Testis (tissue), 3 donors: ENCODE data around the gene CLIP4. TPM values are rescaled to one million over a fixed set of nuclear protein-coding genes. Genes with fewer than 3 reads are reported as not detected.

ENCODE experiments used
- DNase-seq: peaks from one replicate; pipeline ENCODE4 v3.0.0-alpha.2; 2019
- H3K27ac ChIP-seq, 2 donors: fragments of 200-600 bp; sonication (generic); one replicate each; pipeline ENCODE4 v1.5.1; 2019
- H3K27me3 ChIP-seq: fragments of 200-600 bp; sonication (generic); one replicate; pipeline ENCODE4 v1.5.1; 2019
- H3K36me3 ChIP-seq: fragments of 200-600 bp; sonication (generic); one replicate; pipeline ENCODE4 v1.5.1; 2017; ENCODE audit warnings: low read depth; ENCODE audit errors: missing control alignments
- H3K4me1 ChIP-seq: fragments of 200-600 bp; sonication (generic); one replicate; pipeline ENCODE4 v1.5.1; 2019
- H3K4me3 ChIP-seq, 2 donors: fragments of 200-600 bp; sonication (generic); one replicate each; pipeline ENCODE4 v1.5.1; 2017 to 2019
- H3K9me3 ChIP-seq: fragments of 200-600 bp; sonication (generic); one replicate; pipeline ENCODE4 v1.5.1; 2017
- CTCF ChIP-seq, 3 experiments: fragments of 450-650 bp in 2 of 3; fragments of 200-600 bp in 1 of 3; sonication (generic) in 1 of 3; IDR thresholded peaks; one replicate each; pipeline ENCODE4 v1.5.1; 2016 to 2019; ENCODE audit warnings: antibody characterized with exemption in 3 of 3, mild to moderate bottlenecking in 2 of 3, moderate library complexity in 1 of 3
- POLR2A ChIP-seq: fragments of 450-650 bp; IDR thresholded peaks from one replicate; pipeline ENCODE4 v1.6.1; 2017; ENCODE audit warnings: antibody characterized with exemption, mild to moderate bottlenecking, moderate library complexity
- WGBS, 2 donors: methylation state at CpG; one replicate each; pipeline ENCODE4 v1.1.5; 2018; 5-methylcytosine and 5-hydroxymethylcytosine counted together
- intact Hi-C: fragments of 100-400 bp; cut with DNase I; formaldehyde crosslinking; loops from one replicate; pipeline ENCODE4 v1.15.1; 2023; ENCODE audit warnings: low total_unique reads
- polyA plus RNA-seq: library from polyadenylated mRNA; stranded (reverse); fragments of 350-450 nt; fragmentation: Illumina TruSeq; extraction: RNeasy Lipid Tissue Mini Kit (QIAGEN cat#74804); gene quantifications from one replicate; pipeline ENCODE4 v1.2.3, GENCODE V29; 2014; ENCODE audit warnings: low read depth, low replicate concordance; ENCODE audit not compliant: insufficient read depth
- total RNA-seq, 2 donors: library from RNA; depleted of rRNA; stranded (reverse); fragments of >200 nt; gene quantifications; one replicate each; pipeline ENCODE4 v1.2.3, GENCODE V29; 2016

CLIP4 gene
- total and polyA plus RNA-seq, 3 donors from 2014 or later: 38.2 to 54.3 (median 43.1) TPM

DNA sequence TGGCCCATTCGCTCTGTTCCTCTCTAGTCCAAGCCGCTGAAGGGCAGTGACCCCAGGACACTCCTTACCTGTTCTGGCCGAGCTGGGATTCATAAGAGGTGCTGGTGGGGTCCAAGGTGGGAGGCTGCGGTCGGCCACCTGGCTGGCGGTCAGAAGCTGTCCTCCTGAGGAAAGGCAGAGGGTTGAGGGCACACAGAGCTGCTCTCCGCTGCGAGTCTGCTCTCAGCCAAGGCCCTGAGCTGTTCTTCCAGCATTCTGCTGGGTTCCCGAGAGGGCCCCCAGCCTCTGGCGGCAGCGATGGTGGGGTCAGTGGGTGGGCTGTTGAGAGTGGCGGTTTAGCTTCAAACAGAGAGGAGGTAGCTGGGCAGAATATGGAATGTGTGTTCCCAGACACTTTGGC lies 44.7 kb upstream of the CLIP4 start:
- H3K27ac ChIP-seq: no peak overlapping the region
- no peak overlapping the region for H3K4me3 ChIP-seq
- intact Hi-C loops: no loop called here
- no peaks in the 10 kb centered on the region for H3K27me3 ChIP-seq
- H3K4me1 ChIP-seq: peaks cover 11% of the 10 kb centered on the region
- H3K9me3 ChIP-seq: no peaks in the 10 kb centered on the region
- H3K36me3 ChIP-seq: no peaks in the 10 kb centered on the region
- DNase-seq: no peak
- 43 to 62% methylated on average over 12 of the region's 12 CpGs for WGBS, 2 donors
- TF ChIP-seq POLR2A (no peak), CTCF (IDR thresholded peaks at IDR 0.05) (no peak)

- Histone ChIP-seq H3K36me3 (no peaks in the 10 kb centered on the region), H3K4me1 (peaks cover 11% of the 10 kb centered on the region), H3K4me3 (no peak overlapping the region), H3K27me3 (no peaks in the 10 kb centered on the region), H3K27ac (no peak overlapping the region), H3K9me3 (no peaks in the 10 kb centered on the region)
- no peak for DNase-seq
- intact Hi-C loops: no loop called here
- TF ChIP-seq POLR2A (no peak), CTCF (IDR thresholded peaks at IDR 0.05) (no peak)
- WGBS, 2 donors: 64 to 70% methylated on average over 5 to 18 of the region's 19 CpGs
Observed at GRCh38 chr2:29071032-29071975, 43.9 kb upstream of the CLIP4 start.

GRCh38 chr2:29072251-29072650 lies 43.0 kb upstream of the CLIP4 start:
- Histone ChIP-seq H3K27ac (no peak overlapping the region), H3K36me3 (no peaks in the 10 kb centered on the region), H3K9me3 (no peaks in the 10 kb centered on the region), H3K4me3 (no peak overlapping the region), H3K27me3 (no peaks in the 10 kb centered on the region), H3K4me1 (peaks cover 11% of the 10 kb centered on the region)
- TF ChIP-seq POLR2A (no peak), CTCF (IDR thresholded peaks at IDR 0.05) (no peak)
- WGBS, 2 donors: 80 to 93% methylated on average over 6 to 8 of the region's 8 CpGs
- no peak for DNase-seq
- intact Hi-C loops: no loop called here

DNA sequence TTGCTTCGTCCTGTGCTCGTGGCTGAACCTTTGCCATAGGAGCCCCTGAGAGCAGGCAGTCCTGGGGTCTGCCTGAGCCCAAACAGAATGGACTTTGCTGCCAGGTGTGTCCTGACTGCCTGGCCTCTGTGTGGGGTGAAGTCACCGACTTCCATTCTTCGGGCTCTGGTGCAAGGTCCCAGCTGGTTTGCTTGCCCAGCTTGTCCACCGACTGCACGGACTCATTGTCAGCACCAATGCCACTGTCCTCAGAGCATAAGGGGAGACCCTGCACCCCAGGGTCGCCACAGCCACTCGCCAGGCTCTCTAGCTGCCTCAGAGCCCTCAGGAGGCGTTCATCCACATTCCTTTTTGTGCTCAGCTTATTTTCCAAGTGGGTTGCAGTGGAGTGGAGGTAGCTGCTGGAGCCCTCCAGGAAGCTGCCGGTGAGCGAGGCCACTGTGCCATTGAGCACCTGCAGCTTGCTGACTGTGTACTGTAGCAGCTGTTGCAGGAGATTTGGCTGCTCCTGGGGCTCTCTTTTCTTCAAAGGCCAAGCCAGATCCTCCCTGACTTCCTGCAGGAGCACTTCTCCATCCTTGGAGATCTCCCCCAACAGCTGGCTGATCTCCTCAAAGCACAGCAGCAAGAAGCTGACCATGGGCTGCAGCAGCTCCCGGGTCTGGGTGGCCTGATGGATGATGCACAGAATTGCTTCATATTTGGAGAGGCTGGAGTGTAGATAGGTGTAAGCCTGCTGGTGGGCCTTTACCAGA lies 42.1 kb upstream of the CLIP4 start:
- DNase-seq: no peak

More for the DNA sequence above, 42.1 kb upstream of the CLIP4 start:
- Histone ChIP-seq H3K4me1 (peaks cover 11% of the 10 kb centered on the region), H3K4me3 (no peak overlapping the region), H3K36me3 (no peaks in the 10 kb centered on the region), H3K9me3 (no peaks in the 10 kb centered on the region), H3K27ac (no peak overlapping the region), H3K27me3 (no peaks in the 10 kb centered on the region)
- no peak for TF ChIP-seq POLR2A
- no peak for TF ChIP-seq CTCF (IDR thresholded peaks at IDR 0.05)
- WGBS, 2 donors: 87 to 89% methylated on average over 8 to 12 of the region's 12 CpGs
- intact Hi-C loops: no loop called here
